Choroid plexus epithelial cell (primary cell): ENCODE data around the gene IFI6.
"Not testable (repeated sequence)": the region's sequence is repeated elsewhere in the genome, so short reads cannot be mapped to it uniquely, and the experiment has no call there.

Experiments
- DNase-seq: peaks from one replicate; pipeline ENCODE4 v3.0.0-alpha.2; 2010; ENCODE audit warnings: low read depth
- H3K4me3 ChIP-seq: 2 replicates; pipeline ENCODE4 v1.5.1; 2011; ENCODE audit warnings: low read depth, mild to moderate bottlenecking, control low read depth, low read length, moderate library complexity
- TF ChIP-seq, protein P1 (sequence below): conservative IDR thresholded peaks from 2 replicates; pipeline ENCODE4 v1.5.1; 2011; ENCODE audit warnings: low read depth, mild to moderate bottlenecking, control low read depth, inconsistent platforms, low read length, moderate library complexity

IFI6 gene

DNA sequence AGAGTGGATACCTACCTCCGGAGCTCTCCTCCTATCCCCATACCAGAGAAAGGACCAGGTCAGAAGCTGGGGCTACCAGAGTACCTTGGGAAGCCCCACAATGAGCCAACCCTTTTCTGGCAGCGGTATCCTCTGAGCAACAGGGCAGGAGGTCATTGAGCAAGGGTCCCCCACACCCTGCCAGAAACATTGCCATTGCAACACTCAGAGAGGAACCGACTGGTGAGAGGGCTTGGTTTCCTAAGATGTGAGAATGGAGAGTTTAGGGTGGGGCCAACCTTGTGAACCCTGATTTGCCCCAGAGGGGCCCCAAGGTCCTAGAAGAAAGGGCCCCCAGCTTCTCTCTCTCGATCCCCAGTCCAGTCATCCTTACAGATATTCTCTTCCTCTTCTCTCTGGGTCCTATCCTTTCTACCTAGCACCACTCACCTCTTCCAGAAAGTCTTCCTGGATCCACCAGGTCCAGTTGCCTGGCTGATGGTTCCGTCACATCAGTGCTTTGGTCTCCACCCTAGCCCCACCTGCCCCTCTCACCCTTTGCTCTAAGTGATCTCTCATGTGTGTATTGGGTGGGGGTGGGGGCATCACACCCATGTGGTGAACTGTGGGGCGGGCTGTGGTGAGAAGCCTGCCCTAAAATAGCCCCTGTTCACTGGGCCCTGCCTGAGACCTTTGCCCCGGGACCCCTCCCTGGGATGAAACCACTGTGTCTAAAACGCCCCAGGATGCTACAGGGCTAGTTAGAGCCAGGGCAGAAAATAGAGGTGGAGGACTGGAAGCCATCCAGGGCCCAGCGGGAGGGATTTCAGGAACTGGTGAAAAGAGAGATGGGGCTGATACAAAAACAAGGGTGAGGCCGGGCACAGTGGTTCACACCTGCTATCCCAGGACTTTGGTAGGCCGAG is 45.7 kb downstream of the IFI6 start:
- no peak overlapping the region for H3K4me3 ChIP-seq
- TF ChIP-seq, protein P1, sequence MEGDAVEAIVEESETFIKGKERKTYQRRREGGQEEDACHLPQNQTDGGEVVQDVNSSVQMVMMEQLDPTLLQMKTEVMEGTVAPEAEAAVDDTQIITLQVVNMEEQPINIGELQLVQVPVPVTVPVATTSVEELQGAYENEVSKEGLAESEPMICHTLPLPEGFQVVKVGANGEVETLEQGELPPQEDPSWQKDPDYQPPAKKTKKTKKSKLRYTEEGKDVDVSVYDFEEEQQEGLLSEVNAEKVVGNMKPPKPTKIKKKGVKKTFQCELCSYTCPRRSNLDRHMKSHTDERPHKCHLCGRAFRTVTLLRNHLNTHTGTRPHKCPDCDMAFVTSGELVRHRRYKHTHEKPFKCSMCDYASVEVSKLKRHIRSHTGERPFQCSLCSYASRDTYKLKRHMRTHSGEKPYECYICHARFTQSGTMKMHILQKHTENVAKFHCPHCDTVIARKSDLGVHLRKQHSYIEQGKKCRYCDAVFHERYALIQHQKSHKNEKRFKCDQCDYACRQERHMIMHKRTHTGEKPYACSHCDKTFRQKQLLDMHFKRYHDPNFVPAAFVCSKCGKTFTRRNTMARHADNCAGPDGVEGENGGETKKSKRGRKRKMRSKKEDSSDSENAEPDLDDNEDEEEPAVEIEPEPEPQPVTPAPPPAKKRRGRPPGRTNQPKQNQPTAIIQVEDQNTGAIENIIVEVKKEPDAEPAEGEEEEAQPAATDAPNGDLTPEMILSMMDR = no peak
- DNase-seq = no peak

DNA sequence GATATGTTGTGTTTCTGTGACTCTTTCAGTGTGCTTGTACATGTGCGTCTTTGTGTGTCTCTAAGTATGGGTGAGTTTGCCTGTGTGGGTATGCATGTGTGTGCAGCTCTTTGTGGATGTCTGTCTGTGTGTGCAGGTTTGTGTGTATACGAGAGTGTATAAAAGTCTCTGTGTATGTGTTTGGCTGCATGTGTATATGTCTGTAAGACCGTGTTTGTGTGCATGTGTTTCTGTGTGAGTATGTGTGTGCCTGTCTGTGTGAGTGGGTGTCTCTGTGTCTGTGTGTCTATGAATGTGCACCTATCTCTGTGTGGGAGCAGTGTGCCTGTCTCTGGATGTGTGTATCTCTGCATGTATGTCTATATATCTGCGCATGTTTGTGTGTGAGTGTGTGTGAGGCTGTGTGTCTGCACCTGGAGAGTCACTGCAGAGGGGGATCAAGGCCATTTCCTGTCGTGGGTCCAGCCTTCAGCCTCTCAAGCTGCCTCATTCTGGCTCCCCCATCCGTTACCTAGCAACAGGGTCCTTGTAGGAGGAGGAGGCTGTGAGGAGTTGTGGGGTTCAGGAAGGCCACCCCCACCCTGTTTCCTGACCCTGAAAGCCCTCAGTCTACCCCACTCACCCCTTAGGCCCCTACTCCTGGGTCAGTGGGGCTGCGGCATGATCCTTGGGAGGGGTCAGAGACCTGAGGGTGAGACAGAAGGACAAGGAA is 47.4 kb downstream of the IFI6 start:
- H3K4me3 ChIP-seq = no peak overlapping the region
- TF ChIP-seq, protein P1 = no peak
- DNase-seq = no peak

DNA sequence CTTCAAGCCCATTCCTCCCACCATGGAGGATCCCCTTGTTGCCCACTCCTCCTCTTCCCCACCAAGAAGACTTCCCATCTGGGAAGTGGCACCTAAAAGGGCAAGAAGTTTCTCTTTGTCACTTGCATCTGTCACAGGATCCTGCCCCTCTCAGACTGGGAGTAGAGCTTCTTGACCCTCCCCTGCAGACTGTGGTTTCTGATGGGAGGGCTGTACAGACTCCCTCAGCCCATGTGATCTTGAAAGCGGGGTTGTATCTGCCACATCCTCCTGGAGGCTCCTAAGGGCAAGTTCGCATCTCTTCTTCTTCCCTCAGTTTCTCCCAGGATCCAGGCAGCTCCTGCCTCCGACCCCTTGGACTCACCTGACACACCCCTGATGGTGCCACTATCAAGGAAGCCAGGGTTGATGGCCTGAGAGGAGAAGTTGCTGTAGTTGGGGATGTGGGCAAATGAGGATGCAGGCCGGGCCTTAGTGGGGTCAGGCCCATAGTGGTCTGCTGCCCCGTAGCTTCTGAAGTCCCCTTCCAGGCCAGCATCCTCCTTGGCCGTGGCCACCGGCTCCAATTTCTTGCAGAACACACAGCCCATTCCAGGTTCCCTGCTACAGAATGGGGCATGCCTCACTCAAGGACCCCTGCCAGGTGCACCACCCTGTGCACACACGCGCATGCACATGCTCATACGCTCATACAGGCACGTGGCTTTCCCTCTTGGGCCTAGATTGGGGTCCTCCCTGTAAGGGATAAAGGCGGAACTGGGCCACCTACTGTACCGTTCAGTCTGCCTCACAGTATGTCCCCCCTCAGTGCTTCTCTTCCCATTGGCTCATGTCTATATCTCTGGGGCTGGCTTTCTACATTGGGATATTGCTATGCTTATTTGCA is 48.4 kb downstream of the IFI6 start:
- DNase-seq = no peak
- no peak overlapping the region for H3K4me3 ChIP-seq
- TF ChIP-seq, protein P1 = no peak

DNA sequence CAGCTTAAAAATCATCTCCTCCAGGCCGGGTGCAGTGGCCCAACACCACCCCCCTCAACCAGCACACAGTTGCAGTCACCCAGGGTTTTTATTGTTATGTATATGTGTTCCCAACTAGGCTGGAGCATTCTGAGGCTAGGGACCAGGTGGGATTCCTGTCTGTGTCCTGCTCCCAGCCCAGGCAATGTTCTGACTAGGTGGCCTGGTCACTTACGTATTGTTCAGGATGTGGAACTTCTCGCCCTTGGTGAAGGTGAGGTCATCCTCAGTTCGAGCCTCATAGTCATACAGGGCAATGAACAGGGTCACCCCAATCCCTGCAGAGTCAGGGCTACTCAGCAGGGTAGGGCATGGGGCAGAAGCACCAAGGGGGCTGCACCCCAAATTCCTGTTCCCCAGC is 49.2 kb downstream of the IFI6 start:
- DNase-seq = no peak
- no peak overlapping the region for H3K4me3 ChIP-seq
- TF ChIP-seq, protein P1 = no peak

DNA sequence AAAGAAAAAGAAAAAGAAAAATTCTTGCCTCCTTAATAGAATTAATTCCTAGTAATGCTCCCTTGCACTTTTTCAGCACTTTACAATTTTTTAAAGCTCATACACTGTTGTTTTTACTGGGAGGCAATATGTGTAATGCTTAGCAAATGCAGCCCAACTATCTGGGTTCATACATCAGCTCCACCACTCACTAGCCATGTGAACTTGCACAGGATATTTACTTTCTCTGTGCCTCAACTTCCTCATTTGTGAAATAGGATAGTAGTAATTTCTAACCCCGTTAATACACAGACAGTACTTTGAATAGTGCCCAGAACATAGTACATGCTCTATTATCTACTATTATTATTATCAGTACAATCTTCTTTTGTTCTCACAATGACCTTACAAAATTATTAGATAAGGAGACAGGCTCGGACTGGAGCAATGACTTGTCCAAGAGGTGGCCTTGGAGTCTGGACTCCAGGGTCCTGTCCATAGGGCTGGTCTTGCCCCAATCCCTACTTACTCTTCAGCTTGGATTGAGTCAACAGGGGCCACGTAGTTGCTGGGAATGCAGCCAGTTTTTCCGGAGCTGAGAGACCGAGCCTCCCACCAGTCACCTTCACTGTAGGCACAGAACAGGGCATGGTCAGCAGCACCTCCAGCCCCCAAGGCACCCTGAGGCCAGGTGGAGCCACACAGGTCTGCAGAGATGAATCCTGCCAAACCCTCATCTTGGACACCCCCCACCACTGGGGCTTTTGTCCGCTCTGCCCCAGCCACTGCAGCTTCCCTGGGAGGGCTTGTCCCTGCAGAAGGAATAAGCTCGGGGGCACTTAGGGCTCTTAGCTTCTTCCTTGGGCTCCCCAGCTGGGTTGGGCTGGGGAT is 50.7 kb downstream of the IFI6 start:
- DNase-seq = peak; percentile 42
- TF ChIP-seq, protein P1 = no peak
- no peak overlapping the region for H3K4me3 ChIP-seq

DNA sequence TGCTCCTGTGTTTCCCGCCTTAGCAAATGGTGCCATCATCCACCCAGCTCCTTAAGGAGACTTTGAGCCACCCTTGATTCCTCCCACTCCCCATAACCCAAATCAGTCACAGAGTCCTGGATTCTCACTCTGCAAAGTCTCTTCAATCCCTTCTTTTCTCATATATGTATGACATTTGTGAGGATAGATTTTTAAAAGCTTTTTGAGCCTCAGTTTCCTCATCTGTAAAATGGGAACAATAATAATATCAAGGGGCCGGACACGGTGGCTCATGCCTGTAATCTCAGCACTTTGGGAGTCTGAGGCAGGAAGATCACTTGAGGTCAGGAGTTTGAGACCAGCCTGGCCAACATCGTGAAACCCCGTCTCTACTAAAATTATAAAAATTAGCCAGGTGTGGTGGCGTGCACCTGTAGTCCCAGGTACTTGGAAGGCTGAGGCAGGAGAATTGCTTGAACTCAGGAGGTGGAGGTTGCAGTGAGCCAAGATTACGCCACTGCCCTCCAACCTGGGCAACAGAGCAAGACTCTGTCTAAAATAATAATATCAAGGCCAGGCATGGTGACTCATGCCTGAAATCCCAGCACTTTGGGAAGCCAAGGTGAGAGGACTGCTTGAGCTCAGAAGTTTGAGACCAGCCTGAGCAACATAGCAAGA is 52.1 kb downstream of the IFI6 start:
- not testable (repeated sequence) for H3K4me3 ChIP-seq, DNase-seq
